CD4-positive, alpha-beta T cell treated with Interleukin-15 for 4 hours (primary cell): ENCODE results near the gene SCAMP2.

Experiments
- DNase-seq: peaks from one replicate; pipeline ENCODE4 v3.0.0-alpha.2; 2020; ENCODE audit warnings: low spot score

The SCAMP2 gene

DNA sequence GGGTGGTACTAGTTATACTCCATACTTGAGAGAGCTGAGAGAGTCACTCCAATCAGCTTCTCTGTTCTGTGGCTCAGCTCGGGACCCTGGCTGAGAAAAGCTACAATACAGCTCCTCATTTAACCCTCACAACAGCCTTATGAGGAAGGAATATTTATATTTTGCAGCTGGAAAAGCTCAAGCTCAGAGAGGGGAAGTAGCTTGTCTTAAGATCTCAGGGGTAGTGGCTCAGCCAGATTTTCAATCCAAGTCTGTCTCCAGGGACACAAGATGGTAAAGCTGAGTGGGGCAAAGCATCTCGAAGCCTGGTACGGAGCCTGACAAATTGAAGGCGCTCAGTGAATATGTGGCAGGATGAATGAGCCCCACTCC, 14.8 kb downstream of the SCAMP2 start:
- DNase-seq = no peak

DNA sequence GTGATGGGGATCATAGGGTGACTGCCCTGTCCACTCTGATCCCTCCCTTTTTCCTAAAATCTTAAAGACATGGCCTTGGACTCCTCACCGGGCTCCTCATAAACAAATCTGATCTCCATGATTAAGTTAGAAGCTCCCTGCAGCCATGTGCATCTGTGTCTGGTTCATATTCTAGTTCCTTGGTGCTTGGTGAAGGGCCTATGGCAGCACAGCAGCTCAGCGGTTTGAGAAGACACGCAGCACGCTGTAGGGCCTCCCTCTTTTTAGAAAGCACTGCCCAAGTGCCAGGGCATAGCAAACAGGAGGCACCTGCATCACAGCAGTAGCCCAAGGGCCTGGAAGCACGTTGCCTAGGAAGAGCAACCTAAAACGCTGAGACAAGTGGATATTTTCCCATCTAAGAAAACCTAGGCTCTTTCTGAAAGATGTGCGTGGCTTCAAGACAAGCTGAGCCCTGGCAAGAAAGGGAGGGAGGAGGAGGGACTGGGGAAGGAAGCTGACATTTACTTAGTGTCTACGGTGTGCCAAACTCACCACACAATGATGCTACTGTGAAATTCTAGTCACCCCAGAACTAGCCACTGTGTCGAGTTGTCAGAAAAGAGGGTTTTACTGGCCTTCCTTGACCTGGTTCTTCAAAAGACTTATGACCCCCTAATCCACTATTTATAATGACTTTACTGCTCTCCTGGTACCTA, 15.3 kb downstream of the SCAMP2 start:
- no peak for DNase-seq

DNA sequence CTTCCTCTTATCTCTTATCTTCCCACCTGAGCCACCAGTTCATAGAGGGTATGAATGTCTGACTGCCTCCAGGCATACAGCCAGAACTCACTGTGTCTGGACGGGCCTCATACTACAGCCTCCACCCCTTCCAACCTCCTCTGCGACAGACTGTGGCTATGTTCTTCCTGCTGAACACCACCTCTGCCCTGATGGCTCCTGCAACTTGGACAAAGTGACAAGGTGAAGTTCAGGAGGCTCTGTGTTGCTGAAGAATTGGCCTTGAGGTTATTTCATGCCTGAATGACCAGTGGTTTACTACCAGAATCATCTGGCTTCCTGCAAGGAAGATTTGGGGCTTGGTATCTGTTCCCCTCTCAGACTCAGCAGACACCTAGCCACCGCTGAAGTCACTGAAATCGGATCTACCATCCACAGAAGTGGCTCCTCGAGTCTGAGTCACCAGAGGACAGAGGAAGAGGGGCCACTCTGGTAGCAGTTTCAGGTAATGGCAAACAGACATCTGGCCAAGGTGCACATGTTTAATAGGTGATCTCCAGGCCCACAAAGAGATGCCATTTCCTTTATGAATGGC, 16.0 kb downstream of the SCAMP2 start:
- DNase-seq = no peak

DNA sequence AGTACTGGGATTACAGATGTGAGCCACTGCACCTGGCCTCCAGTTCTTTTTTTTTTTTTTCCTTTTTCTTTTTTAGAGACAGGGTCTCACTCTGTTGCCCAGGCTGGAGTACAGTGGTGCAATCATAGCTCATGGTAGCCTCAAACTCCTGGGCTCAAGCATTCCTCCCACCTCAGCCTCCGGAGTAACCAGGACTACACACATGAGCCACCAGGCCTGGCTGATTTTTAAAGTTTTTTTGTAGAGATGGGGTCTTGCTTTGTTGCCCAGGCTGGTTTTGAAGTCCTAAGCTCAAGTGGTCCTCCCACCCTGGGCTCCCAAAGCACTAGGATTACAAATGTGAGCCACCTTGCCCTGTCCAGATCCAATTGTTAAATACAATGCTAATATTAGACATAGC, 16.6 kb downstream of the SCAMP2 start:
- DNase-seq = no peak

DNA sequence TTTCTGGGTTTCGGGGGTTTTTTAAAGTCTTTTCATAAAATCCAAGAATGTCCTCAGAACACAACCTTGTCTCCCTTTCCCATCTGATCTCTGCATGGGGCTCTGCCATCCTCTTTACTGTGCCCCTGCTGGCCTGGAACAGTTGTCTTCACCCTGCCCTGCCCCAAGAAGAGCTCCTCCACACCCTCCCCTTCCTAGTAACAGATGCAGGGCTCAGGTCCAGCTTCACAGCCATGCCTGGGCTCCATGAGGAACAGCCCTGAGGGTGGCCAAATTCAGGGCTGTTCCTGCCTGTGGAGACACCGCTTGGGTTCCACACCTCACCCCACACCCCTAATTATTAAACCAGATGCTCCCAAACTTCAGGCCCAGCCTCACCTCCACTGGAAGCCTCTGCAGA, 17.3 kb downstream of the SCAMP2 start:
- no peak for DNase-seq

DNA sequence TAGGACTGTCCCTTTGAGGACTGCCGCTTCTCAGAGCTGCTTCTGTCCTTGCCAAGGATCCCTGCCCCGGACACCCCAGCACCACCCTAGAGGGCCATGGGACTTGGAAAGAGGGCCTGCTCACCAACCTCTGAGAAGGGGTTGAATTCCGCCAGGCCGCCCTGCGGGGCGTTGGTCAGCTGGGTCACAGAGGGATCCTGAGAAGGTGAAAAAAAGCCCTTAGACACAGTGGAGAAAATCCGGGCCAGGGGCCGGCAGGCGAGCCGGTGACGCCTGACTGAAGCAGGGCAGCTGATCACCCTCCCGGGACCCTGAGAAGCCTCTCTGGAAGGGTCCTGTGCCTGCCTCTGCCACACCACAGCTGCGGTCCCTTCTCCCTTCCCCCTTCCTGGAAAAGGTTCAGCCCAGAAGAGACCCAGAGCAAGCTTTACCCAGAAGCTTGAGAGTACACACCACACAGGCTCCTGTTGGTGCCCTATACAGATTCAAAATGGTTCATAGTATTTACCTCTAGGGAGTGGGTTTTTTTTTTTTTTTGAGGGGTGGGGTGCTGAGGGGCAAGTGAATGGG, 18.6 kb downstream of the SCAMP2 start:
- no peak for DNase-seq

DNA sequence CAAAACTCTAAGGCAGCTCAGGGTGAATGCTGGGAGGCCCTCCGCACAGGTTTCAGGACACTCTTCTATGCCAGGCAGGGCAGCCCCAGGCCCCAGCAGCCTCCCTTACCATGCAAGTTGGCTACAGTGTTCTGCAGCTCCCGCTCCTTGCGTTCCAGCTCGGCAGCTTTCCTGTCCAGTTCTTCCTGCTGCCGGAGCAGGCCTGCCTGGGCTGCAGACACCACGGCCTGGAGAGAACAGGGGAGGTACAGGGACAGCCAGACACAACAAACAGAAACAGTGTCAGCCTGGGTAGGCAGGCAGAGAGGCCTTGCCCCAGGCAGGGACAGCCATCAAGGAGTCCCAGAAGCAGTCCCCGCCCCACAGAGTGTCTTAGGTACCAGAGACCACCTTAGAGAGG, 21.2 kb downstream of the SCAMP2 start:
- no peak for DNase-seq

DNA sequence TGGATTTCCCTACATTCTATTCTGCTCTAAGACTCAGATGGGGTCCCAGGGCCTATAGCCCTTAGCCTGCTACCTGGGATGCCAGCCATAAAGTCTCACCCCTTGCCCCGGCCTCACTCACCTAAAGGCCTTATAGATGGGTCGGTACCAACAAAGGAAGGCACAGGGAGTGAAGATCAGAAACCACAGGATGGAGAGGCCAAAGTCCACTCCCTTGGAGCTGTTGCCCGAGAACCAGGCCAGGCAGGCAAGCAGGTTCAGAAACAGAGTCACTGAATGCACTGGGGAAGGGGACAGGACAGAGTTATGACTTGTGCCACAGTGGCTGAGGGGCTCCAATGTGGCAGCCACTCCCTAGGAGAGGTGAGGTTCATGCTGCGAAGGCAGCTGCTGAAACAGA, 22.8 kb downstream of the SCAMP2 start:
- DNase-seq = no peak

DNA sequence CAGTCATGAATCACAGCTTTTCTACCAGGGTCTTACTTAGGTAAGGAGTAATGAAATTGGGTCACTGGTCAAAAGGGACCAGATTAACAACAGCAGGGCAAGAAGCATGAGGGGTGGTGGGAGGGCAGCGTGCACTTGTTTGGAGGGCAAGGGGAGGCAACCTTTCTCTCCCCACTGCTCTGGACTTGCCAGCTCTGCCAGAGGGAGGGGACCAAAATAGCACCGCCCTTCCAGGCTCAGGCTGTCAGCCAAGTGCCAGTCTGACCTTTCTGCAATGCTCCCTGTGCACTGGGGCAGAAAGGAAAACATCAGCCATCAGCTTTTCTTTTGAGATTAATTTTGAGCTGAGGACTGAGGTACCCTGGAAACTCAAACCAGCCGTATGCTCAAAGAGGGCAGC, 25.7 kb downstream of the SCAMP2 start:
- DNase-seq = no peak

DNA sequence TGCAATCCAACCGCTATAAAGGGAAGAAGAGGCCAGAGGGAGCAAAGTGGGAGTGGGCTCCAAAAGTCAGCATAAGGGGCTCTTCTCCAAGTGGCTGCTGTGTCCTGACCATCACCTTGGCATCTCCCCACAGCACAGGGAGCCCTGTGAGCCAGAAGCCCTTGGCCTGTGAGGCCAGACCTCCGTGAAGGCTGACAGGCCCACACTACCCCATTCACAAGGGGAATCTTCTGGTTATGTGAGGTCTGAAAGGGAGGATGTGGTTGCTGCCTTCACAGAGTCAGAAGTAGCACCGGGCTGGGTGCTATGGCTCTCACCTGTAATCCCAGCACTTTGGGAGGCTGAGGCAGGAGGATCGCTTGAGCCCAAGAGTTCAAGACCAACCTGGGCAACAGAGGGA, 27.6 kb downstream of the SCAMP2 start:
- no peak for DNase-seq

DNA sequence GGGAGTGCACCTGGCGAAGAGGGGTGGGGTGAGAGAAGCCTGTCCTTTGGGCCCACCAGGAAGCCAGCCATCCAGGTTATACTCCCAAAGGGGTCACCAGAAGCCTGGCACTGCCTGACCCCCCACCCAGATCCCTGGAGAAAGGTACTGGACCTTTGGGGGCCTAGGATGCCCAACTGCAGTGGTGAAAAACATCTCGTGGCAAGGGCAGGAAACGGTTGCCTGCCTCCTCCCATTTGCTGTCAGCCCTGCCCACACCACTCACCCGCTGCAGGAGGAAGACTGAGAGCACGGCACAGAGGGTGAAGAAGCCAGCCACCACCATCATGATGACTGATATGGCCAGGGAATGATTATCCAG, 28.0 kb downstream of the SCAMP2 start:
- DNase-seq = peak; percentile 63

DNA sequence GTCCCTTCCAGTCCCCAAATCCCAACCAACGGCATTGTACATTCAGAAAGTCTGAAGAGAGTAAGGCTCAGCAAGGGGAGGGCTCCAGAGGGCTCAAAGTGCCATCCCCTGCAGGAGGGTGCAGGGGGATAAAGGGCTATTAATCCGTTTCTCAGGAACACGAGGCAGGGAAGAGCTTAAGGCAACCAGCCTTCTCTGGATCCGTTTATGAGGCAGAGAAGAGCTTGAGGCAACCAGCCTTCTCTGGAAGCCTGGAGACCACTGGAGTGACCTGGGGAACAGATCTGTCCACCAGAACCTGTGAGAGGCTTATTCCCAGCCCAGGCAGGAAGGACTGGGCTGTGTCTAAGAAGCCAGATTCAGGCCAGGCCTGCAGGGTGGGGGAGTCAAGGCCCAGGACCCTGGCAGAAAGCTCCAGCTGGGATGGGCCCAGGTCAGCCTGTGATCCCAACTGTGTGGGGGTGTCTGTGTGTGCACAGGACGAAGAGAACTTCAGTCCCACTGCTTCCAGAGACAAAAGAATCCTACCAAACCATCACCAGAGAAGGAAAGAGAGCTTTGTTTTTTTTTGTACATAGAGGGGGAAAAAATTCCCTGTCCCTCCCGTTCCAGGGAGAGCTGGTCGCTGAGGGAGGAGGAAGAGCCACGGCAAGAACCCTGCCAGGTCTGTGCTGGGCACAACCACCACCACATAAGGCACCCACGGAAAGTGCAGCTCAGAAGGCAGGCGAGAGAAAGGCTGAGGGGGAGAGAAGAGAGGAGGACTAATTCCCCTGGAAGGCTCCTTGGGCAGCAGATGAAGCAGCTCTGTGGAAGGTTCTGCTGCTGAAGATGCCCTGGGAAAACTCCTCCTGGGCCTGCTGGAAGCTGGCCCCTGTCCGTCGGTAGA, 28.6 kb downstream of the SCAMP2 start:
- DNase-seq = no peak

DNA sequence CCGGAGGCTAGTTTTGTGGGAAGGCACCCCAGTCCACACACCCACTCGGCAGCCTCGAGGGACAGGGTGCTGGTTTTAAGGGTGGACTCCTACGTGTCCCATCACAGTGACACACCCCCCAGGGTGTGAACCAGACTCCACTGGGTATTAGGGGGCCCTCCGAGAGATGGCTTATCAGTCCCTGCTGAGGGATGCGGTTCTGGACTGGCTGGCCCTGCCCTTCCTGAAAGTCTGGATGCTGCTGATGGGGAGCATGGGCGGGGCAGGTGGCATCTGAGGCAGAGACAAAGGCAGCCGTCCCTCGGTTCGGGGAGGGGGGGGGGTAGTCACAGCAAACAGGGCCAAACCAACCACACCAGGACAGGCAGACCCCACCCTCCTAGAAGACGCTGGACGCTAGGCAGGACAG, 29.3 kb downstream of the SCAMP2 start:
- no peak for DNase-seq

DNA sequence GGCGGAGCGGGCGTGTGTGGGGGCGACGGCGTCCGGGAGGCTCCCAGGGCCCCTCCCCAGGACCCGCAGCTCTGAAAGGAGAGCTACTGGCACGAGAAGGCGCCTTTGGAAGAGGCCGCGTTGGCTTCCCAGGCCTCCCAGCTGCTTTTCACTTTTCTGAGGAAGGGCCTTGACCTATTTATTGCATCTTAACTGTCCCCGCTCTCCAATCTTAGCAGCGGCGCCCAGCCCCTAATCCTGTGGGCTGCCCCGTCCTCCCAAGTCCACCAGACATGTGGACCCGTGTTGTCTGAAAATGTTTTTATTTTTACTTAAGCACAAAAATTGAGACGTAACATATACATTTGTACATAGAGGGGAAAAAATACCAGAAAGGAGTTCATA, 29.7 kb downstream of the SCAMP2 start:
- DNase-seq = no peak

DNA sequence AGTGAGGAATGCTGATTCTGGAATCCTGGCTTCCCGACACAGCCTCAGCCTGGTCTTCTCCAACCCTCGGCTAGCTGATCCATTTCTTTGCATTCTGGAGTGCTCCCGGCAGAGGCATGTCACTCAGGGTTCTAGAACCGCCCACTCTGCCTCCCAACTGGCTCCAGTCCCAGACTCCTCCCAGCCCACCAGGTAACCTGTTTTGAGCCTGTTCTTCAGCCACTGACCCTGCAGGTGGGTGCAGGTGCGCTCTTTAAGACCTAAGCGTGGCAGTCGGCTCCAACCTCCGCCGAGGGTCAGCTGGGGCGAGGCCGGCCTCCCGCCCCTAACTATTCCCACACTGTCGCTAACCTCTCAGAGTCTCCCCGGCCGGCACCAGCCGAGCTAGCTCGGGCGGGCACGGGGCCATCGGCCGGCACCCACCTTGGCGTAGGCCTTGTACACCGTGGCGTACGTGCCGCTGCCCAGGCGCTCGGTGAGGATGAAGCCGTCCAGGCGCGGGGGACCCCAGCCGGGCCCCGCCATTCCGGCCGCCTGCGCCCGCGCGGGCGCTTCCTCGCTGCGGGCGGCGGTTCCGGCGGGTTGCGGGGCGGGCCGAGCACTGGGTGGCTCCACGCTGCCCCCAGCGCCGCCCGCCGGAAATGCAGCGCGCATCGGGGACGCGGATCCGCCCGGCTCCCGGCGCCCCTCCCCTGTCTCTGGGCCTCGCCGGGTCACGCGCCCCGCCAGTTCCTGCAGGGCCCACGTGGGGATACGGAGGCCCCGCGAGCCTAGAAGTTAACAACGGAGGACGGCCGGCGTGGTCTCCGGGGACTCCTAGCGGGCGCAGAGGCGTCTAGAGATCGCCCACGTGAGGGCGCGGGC, 30.4 kb downstream of the SCAMP2 start, which contains the start of gene ULK3:
Gene ULK3, minus strand, starts transcription at position 576 of the 864 bp plus-strand sequence. Its CDS starts 51 bp downstream, at position 525.
- DNase-seq = peak; percentile 91

DNA sequence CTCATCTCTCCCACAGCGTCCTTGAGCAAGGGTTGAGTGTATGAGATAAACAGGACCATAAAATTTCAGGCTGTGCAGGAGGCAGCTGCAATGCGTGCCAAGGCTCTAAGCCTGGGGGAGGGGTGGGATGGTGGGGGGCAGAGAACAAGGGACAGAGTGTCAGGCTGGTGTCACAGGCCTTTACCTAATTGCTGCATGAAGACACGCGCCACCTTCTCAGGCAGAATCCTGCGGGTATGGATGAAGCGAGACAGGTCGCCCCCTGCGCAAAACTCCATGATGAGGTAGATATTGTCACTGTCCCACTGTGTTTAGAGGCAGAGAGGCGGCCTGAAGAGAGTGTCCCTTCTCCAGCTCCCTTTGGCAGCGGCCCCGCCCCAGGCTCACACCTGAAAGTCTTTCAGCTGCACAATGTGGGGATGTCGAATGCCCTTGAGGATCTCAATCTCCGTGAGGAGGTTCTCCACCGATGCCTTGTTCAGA, 31.2 kb downstream of the SCAMP2 start:
- DNase-seq = no peak

DNA sequence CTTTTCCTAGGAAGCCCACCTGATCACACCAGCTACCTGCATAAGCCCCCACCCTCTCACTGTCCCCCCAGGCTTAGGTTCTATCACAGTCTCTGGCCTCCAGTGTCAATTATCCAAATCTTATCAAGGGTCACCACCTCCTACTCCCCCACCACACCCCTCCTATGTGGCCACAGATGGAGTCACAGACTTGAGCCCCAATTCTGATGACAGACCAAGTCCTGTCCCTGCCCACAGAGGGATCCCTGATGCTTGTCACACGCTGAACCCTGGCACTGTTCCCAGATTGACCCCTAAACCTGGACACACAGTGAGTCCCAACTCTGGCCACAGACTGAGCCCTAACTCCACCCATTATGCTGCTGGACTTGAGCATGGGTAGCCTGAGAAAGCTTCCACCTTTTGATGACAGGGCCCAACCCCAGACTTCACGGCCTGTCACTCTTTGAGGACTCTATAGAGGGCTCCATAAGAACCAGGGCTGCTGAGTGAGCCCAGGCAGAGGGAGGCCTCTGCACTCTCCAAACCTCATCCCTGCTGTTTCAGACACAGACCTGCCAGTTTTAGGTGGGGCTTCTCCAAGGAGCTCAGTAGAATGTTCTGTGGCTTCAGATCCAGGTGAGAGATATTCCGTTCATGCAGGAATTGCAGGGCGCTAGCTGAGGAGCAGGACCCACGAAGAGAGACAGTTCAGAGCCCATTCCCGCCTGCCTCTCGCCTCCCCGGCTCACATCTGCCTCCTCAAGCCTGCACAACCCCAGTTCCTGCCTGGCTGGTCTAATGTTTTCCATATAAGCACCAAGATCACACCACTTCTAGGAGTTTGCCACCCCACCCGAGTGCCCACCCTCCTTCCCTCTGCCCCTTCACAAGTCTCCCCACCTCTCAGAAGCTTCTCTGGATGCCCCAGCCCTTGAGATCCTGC, 32.1 kb downstream of the SCAMP2 start:
- no peak for DNase-seq

DNA sequence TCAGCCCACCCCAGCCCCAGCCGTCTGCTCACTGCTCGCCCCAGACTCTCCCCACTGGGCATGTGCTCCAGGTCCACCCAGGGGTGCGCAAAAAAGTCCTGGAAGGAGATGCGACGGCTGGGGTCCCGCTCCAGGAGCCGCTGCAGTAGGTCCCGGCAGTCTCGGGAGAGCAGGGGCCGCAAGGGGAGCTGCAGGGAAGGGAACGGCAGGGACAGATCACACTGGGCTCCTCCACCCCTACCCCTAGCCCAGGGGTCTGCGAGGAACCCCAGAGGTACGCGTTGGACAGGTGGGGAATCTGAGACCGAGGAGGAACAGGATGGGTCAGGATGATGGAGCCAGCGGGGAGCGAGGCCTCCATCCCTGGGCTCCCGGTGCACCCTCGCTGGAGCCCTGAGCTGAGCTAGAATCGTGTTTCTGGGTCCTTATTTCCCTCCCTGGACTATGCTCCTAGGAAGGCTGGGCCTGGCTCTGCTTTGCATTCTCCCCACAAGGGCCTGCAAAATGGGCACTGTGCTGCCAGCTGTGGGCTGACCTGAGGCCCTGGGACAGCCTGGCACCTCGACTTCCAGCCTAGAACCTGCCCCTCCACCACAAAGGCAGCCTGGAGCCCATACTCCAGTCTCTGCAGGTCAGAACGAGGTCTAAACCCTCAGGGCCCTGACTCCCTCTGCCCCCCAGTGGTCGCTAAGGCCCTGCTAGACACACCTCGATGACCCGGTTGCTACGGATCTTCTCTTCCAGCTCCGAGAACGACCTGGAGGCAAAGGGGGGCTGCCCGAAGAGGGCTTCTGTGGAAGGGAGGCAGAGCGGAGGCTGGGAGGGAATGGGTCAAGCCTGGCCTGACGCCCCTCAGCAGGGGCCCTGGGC, 33.4 kb downstream of the SCAMP2 start:
- no peak for DNase-seq

DNA sequence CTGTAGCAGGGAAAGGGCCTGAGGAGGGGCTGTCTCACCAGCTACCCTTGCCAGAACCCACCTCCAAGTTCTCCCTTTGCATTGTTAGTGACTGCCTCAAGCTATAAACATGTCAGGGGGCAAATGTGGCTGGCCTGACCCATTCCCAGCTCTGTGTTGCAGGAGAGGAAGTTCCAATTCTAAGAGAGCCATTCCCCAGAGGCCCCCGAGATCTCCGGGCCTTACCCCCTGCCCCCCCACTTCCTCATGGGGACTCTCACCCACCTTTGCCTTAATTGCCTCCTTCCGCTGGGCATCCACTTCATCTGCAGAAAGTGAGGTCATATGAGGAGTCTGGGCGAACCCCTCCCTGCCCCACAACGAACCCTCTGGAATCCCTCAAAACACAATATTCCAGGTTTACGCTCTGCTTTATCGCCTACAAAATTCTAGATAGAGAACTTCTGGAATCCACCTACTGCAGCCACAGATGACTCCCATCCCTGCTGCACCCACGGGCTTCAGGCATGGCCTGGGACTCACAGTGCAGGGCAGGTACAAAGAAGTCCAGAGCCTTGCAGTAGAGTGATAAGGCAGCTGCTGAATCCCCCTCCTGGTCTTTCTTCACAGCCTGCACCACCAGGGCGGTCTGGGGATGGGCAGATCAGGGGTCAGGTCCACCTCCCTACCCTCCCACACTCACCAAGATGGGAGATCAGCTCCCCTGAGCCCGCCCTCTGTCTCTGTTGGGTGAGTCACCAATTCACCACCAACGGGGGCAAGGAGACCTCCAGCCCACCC, 34.2 kb downstream of the SCAMP2 start:
- no peak for DNase-seq
